Parathyroid adenoma (tissue), 2 donors: Measurements from ENCODE around the gene TMOD4.
A peak's percentile ranks its signal among the peaks of the same experiment; 100 is the strongest.

Experiments used
- H2AFZ ChIP-seq: fragments of 300-600 bp; sonication (generic); one replicate; pipeline ENCODE4 v1.7.0; 2017; ENCODE audit warnings: antibody characterized with exemption, mild to moderate bottlenecking
- H3K27ac ChIP-seq: fragments of 300-600 bp; sonication (generic); one replicate; pipeline ENCODE4 v1.7.0; 2017
- H3K27me3 ChIP-seq: fragments of 300-600 bp; sonication (generic); one replicate; pipeline ENCODE4 v1.7.0; 2017; ENCODE audit warnings: low read length; ENCODE audit not compliant: control insufficient read depth, insufficient read depth
- H3K36me3 ChIP-seq: fragments of 300-600 bp; sonication (generic); one replicate; pipeline ENCODE4 v1.7.0; 2017; ENCODE audit warnings: low read length; ENCODE audit not compliant: control insufficient read depth, insufficient read depth
- H3K4me1 ChIP-seq: fragments of 300-600 bp; sonication (generic); one replicate; pipeline ENCODE4 v1.7.0; 2017; ENCODE audit warnings: control low read depth
- H3K4me2 ChIP-seq: fragments of 300-600 bp; sonication (generic); one replicate; pipeline ENCODE4 v1.7.0; 2017; ENCODE audit warnings: low read length
- H3K4me3 ChIP-seq: fragments of 300-600 bp; sonication (generic); one replicate; pipeline ENCODE4 v1.7.0; 2017; ENCODE audit warnings: low read depth, low read length
- H3K79me2 ChIP-seq: fragments of 300-600 bp; sonication (generic); one replicate; pipeline ENCODE4 v1.7.0; 2017; ENCODE audit warnings: control low read depth
- H3K9ac ChIP-seq: fragments of 300-600 bp; sonication (generic); one replicate; pipeline ENCODE4 v1.7.0; 2017; ENCODE audit warnings: mild to moderate bottlenecking
- H3K9me3 ChIP-seq: fragments of 300-600 bp; sonication (generic); one replicate; pipeline ENCODE4 v1.7.0; 2017; ENCODE audit warnings: low read length; ENCODE audit not compliant: control insufficient read depth
- CTCF ChIP-seq: fragments of 300-600 bp; sonication (generic); IDR thresholded peaks from one replicate; pipeline ENCODE4 v1.7.0; 2017; ENCODE audit warnings: antibody characterized with exemption, mild to moderate bottlenecking
- donor health status: primary hyperparathyroidism.

Gene TMOD4

GRCh38 chr1:151175863-151176262 is at the start of gene TMOD4:
TSS of gene TMOD4 (minus strand) at chr1:151175981. CDS start at chr1:151174875, 1,106 bp downstream.
- Histone ChIP-seq H3K36me3 (no peaks in the 10 kb centered on the region), H3K27ac (no peak within 1 kb of the TSS), H3K4me1 (no peaks in the 10 kb centered on the region), H3K4me2 (no peak within 1 kb of the TSS), H3K4me3 (no peak within 1 kb of the TSS), H3K9me3 (no peaks in the 10 kb centered on the region), H3K27me3 (no peaks in the 10 kb centered on the region), H3K9ac (no peak within 1 kb of the TSS), H2AFZ (no peak within 1 kb of the TSS), H3K79me2 (no peaks in the 10 kb centered on the region)
- no peak for TF ChIP-seq CTCF

GRCh38 chr1:151222130-151222529 is 46.3 kb upstream of the TMOD4 start:
- no peak overlapping the region for H3K4me3 ChIP-seq
- no peak for TF ChIP-seq CTCF
- H2AFZ ChIP-seq, result no peak overlapping the region
- H3K4me2 ChIP-seq, result peak overlapping the region; percentile 51
- no peaks in the 10 kb centered on the region for H3K36me3 ChIP-seq
- no peak overlapping the region for H3K9ac ChIP-seq
- peaks cover 2% of the 10 kb centered on the region for H3K4me1 ChIP-seq
- H3K9me3 ChIP-seq, result no peaks in the 10 kb centered on the region
- peaks cover 2% of the 10 kb centered on the region for H3K79me2 ChIP-seq
- H3K27me3 ChIP-seq, result no peaks in the 10 kb centered on the region
- no peak overlapping the region for H3K27ac ChIP-seq

GRCh38 chr1:151221616-151222015 is 45.8 kb upstream of the TMOD4 start:
- peaks cover 2% of the 10 kb centered on the region for H3K79me2 ChIP-seq
- H3K4me1 ChIP-seq, result peaks cover 2% of the 10 kb centered on the region
- no peaks in the 10 kb centered on the region for H3K27me3 ChIP-seq
- H2AFZ ChIP-seq, result no peak overlapping the region
- H3K27ac ChIP-seq, result no peak overlapping the region
- no peak overlapping the region for H3K9ac ChIP-seq
- TF ChIP-seq CTCF, result no peak
- H3K4me2 ChIP-seq, result no peak overlapping the region
- no peaks in the 10 kb centered on the region for H3K36me3 ChIP-seq
- H3K9me3 ChIP-seq, result no peaks in the 10 kb centered on the region
- H3K4me3 ChIP-seq, result no peak overlapping the region

- Histone ChIP-seq H3K27me3 (no peaks in the 10 kb centered on the region), H3K4me3 (no peak overlapping the region), H3K9me3 (no peaks in the 10 kb centered on the region), H3K27ac (no peak overlapping the region), H3K4me2 (peak overlapping the region; percentile 3), H3K4me1 (no peaks in the 10 kb centered on the region), H3K36me3 (no peaks in the 10 kb centered on the region), H3K9ac (no peak overlapping the region), H2AFZ (no peak overlapping the region), H3K79me2 (peaks cover 8% of the 10 kb centered on the region)
- no peak for TF ChIP-seq CTCF
Observed at GRCh38 chr1:151213560-151213959, 37.8 kb upstream of the TMOD4 start.

- no peak overlapping the region for H3K4me3 ChIP-seq
- H3K36me3 ChIP-seq, result no peaks in the 10 kb centered on the region
- H3K4me1 ChIP-seq, result no peaks in the 10 kb centered on the region
- no peak overlapping the region for H3K27ac ChIP-seq
- no peaks in the 10 kb centered on the region for H3K9me3 ChIP-seq
- no peak overlapping the region for H2AFZ ChIP-seq
- H3K4me2 ChIP-seq, result no peak overlapping the region
- H3K27me3 ChIP-seq, result no peaks in the 10 kb centered on the region
- H3K79me2 ChIP-seq, result peaks cover 8% of the 10 kb centered on the region
- H3K9ac ChIP-seq, result no peak overlapping the region
- TF ChIP-seq CTCF, result no peak
Observed at GRCh38 chr1:151211972-151212705, 36.4 kb upstream of the TMOD4 start.
